H1 (cell line): ENCODE data around the gene MYMX. TPM values are rescaled to one million over a fixed set of nuclear protein-coding genes. Genes with fewer than 3 reads are reported as not detected.

Experiments
- CTCF ChIA-PET: fragments of 300-600 bp; sonication (Branson Sonifier 250); formaldehyde crosslinking; loops from one replicate; lab custom pipeline; 2021; ENCODE audit not compliant: partially characterized antibody; lab: Charles Lee
- POLR2A ChIA-PET: fragments of 300-600 bp; sonication (Branson Sonifier 250); formaldehyde crosslinking; loops from one replicate; lab custom pipeline; 2021; ENCODE audit warnings: inconsistent platforms; ENCODE audit not compliant: partially characterized antibody; lab: Charles Lee
- DNase-seq, 2 experiments: peaks; one replicate each; pipeline versions ENCODE4 v3.0.0 to v3.0.0-alpha.2; 2010 to 2022; ENCODE audit warnings: low spot score in 2 of 2, low read depth in 1 of 2, mixed read lengths in 1 of 2
- FAIRE-seq: peaks from 2 replicates; lab custom pipeline; 2011; peaks lifted over from hg19 to GRCh38; lab: Jason Lieb, UNC
- H2AFZ ChIP-seq: 2 replicates; pipeline ENCODE4 v1.8.1; 2012; ENCODE audit warnings: low read length, inconsistent platforms
- H2AK5ac ChIP-seq: 2 replicates; pipeline ENCODE4 v1.6.1; 2013; ENCODE audit warnings: low read depth, low read length
- H2BK120ac ChIP-seq: replicated peaks from 2 replicates; pipeline ENCODE3; 2013; ENCODE audit warnings: low read depth, low read length, inconsistent platforms
- H2BK12ac ChIP-seq: 2 replicates; pipeline ENCODE4 v1.6.1; 2013; ENCODE audit warnings: low read depth, low read length
- H2BK15ac ChIP-seq: 2 replicates; pipeline ENCODE4 v1.6.1; 2013; ENCODE audit warnings: low read length
- H2BK20ac ChIP-seq: 2 replicates; pipeline ENCODE4 v1.6.1; 2013; ENCODE audit warnings: low read length
- H2BK5ac ChIP-seq: 2 replicates; pipeline ENCODE4 v1.6.1; 2013; ENCODE audit warnings: low read depth, low read length
- H3K14ac ChIP-seq: 2 replicates; pipeline ENCODE4 v1.6.1; 2013; ENCODE audit warnings: inconsistent platforms; ENCODE audit not compliant: insufficient read length
- H3K18ac ChIP-seq: 2 replicates; pipeline ENCODE4 v1.6.1; 2013; ENCODE audit warnings: low read length; ENCODE audit errors: extremely low read depth
- H3K23ac ChIP-seq: 2 replicates; pipeline ENCODE4 v1.6.1; 2013; ENCODE audit warnings: inconsistent platforms; ENCODE audit not compliant: insufficient read length
- H3K23me2 ChIP-seq: 2 replicates; pipeline ENCODE4 v1.6.1; 2013; ENCODE audit warnings: low read depth, low read length
- H3K27ac ChIP-seq: 2 replicates; pipeline ENCODE4 v1.6.1; 2011; ENCODE audit warnings: low read depth, low read length, inconsistent platforms
- H3K27me3 ChIP-seq, 4 experiments: replicated peaks in 1 of 4; 1 replicate in 1 of 4; 2 replicates in 3 of 4; pipeline versions ENCODE4 v1.6.1 to v1.8.1; 2011 to 2013; ENCODE audit warnings: low read length in 3 of 4, mild to moderate bottlenecking in 3 of 4, inconsistent platforms in 2 of 4, mixed read lengths in 2 of 4, moderate library complexity in 1 of 4; ENCODE audit not compliant: control insufficient read depth in 3 of 4, insufficient read depth in 3 of 4; ENCODE audit errors: extremely low read depth in 1 of 4
- H3K36me3 ChIP-seq, 4 experiments: 2 replicates each; pipeline versions ENCODE4 v1.6.1 to v1.8.1; 2011 to 2013; ENCODE audit warnings: mild to moderate bottlenecking in 4 of 4, low read length in 3 of 4, moderate library complexity in 2 of 4, control low read depth in 1 of 4, inconsistent platforms in 1 of 4; ENCODE audit not compliant: insufficient read depth in 4 of 4, control insufficient read depth in 2 of 4
- H3K4ac ChIP-seq: replicated peaks from 2 replicates; pipeline ENCODE3; 2013; ENCODE audit warnings: low read length, low read depth, mixed read lengths, inconsistent platforms; ENCODE audit not compliant: insufficient read length
- H3K4me1 ChIP-seq, 4 experiments: replicated peaks in 1 of 4; 1 replicate in 1 of 4; 2 replicates in 3 of 4; pipeline versions ENCODE4 v1.6.1 to v1.8.1; 2011 to 2013; ENCODE audit warnings: low read length in 3 of 4, inconsistent platforms in 2 of 4, mixed read lengths in 1 of 4; ENCODE audit not compliant: insufficient read depth in 4 of 4, control insufficient read depth in 3 of 4
- H3K4me2 ChIP-seq, 2 experiments: 2 replicates each; pipeline versions ENCODE4 v1.6.1 to v1.8.1; 2011 to 2013; ENCODE audit warnings: low read depth in 2 of 2, low read length in 2 of 2, control low read depth in 1 of 2, inconsistent platforms in 1 of 2, mild to moderate bottlenecking in 1 of 2; ENCODE audit not compliant: insufficient read depth in 1 of 2
- H3K4me3 ChIP-seq, 4 experiments: fragments of 200-600, 300-600 bp in 1 of 4; sonication (generic), shearing (Covaris generic), sonication (Bioruptor Twin) in 1 of 4; 2 replicates each; pipeline versions ENCODE4 v1.5.1 to v1.8.1; 2011 to 2016; ENCODE audit warnings: low read length in 4 of 4, low read depth in 3 of 4, control low read depth in 2 of 4, inconsistent platforms in 2 of 4, mild to moderate bottlenecking in 2 of 4, mixed read lengths in 1 of 4, moderate library complexity in 1 of 4; ENCODE audit not compliant: insufficient read depth in 2 of 4; ENCODE audit errors: extremely low read depth in 1 of 4
- H3K56ac ChIP-seq: replicated peaks from 2 replicates; pipeline ENCODE3; 2013; ENCODE audit warnings: low read depth, mild to moderate bottlenecking, mixed read lengths, low read length, inconsistent platforms; ENCODE audit not compliant: insufficient read length
- H3K79me1 ChIP-seq: 2 replicates; pipeline ENCODE4 v1.6.1; 2013; ENCODE audit warnings: low read depth, low read length, control low read depth
- H3K79me2 ChIP-seq, 2 experiments: 2 replicates each; pipeline versions ENCODE4 v1.6.1 to v1.8.1; 2012 to 2013; ENCODE audit warnings: low read length in 2 of 2, mild to moderate bottlenecking in 2 of 2, inconsistent platforms in 1 of 2; ENCODE audit not compliant: insufficient read depth in 2 of 2, control insufficient read depth in 1 of 2
- H3K9ac ChIP-seq, 4 experiments: replicated peaks in 1 of 4; 1 replicate in 1 of 4; 2 replicates in 3 of 4; pipeline versions ENCODE4 v1.6.1 to v1.8.1; 2011 to 2013; ENCODE audit warnings: low read depth in 3 of 4, low read length in 3 of 4, control low read depth in 2 of 4, mild to moderate bottlenecking in 2 of 4, moderate library complexity in 2 of 4, inconsistent platforms in 1 of 4; ENCODE audit errors: extremely low read depth in 1 of 4
- H3K9me3 ChIP-seq, 2 experiments: 2 replicates each; pipeline versions ENCODE4 v1.6.1 to v1.8.1; 2012 to 2013; ENCODE audit warnings: mild to moderate bottlenecking in 2 of 2, moderate library complexity in 2 of 2, control low read depth in 1 of 2, inconsistent platforms in 1 of 2, low read depth in 1 of 2, low read length in 1 of 2, mixed read lengths in 1 of 2; ENCODE audit not compliant: insufficient read depth in 2 of 2
- H4K20me1 ChIP-seq, 2 experiments: replicated peaks in 1 of 2; 2 replicates each; pipeline versions ENCODE3 to v1.8.1; 2011 to 2013; ENCODE audit warnings: inconsistent platforms in 2 of 2, low read length in 2 of 2, mild to moderate bottlenecking in 1 of 2; ENCODE audit not compliant: insufficient read depth in 2 of 2, control insufficient read depth in 1 of 2
- H4K5ac ChIP-seq: 2 replicates; pipeline ENCODE4 v1.6.1; 2013; ENCODE audit warnings: low read length, low read depth, mixed read lengths, inconsistent platforms; ENCODE audit not compliant: insufficient read length
- H4K8ac ChIP-seq: 2 replicates; pipeline ENCODE4 v1.8.0; 2013; ENCODE audit warnings: mild to moderate bottlenecking, moderate library complexity, low read length, inconsistent platforms; ENCODE audit not compliant: insufficient read depth; ENCODE audit errors: extremely low read depth
- H4K91ac ChIP-seq: replicated peaks from 2 replicates; pipeline ENCODE3; 2013; ENCODE audit warnings: low read length, mixed read lengths, inconsistent platforms; ENCODE audit not compliant: insufficient read length
- EZH2 ChIP-seq: fragments of 200-600 bp; sonication (generic); IDR thresholded peaks from 2 replicates; pipeline ENCODE4 v1.7.1; 2012; ENCODE audit warnings: low read depth, mild to moderate bottlenecking, moderate library complexity, low read length, inconsistent platforms; ENCODE audit not compliant: severe bottlenecking
- FOSL1 ChIP-seq: IDR thresholded peaks from 2 replicates; pipeline ENCODE4 v1.6.1; 2011; ENCODE audit warnings: mild to moderate bottlenecking, low read depth, low read length, moderate library complexity; ENCODE audit not compliant: insufficient read depth
- JUND ChIP-seq: IDR thresholded peaks from 2 replicates; pipeline ENCODE4 v1.6.1; 2011; ENCODE audit warnings: mild to moderate bottlenecking, improper control_type of control experiment, low read length
- SIN3A ChIP-seq, 2 experiments: IDR thresholded peaks in 1 of 2; conservative IDR thresholded peaks in 1 of 2; 2 replicates each; pipeline ENCODE4 v1.6.1; 2011 to 2012; ENCODE audit warnings: low read length in 2 of 2, improper control_type of control experiment in 1 of 2, low read depth in 1 of 2, mild to moderate bottlenecking in 1 of 2
- WGBS, 2 experiments: shearing (Covaris generic) in 1 of 2; methylation state at CpG; one replicate each; pipeline versions ENCODE4 v1.1.6 to v1.1.7; 2013 to 2015; ENCODE audit warnings: low lambda C conversion rate in 2 of 2, mixed read lengths in 2 of 2, inconsistent platforms in 1 of 2, low coverage in 1 of 2, missing lambda C conversion rate in 1 of 2; ENCODE audit not compliant: insufficient replicate concordance in 2 of 2, insufficient coverage in 1 of 2, insufficient read length in 1 of 2; ENCODE audit errors: extremely low coverage in 1 of 2, missing lambda C conversion rate in 1 of 2; 5-methylcytosine and 5-hydroxymethylcytosine counted together
- polyA plus RNA-seq, 7 experiments: library from polyadenylated mRNA; depleted of rRNA in 3 of 7; stranded (reverse) in 5 of 7; unstranded in 2 of 7; fragments of >200 nt in 5 of 7; fragments of 200-250 nt in 2 of 7; gene quantifications; 1 replicate in 5 of 7; 2 replicates in 1 of 7; 4 replicates in 1 of 7; pipeline versions ENCODE4 v1.2.1 to v1.2.3, GENCODE V29; 2011 to 2013; ENCODE audit warnings: missing spikeins in 2 of 7, mixed read lengths in 2 of 7
- total RNA-seq: library from RNA; stranded (reverse); fragmentation: NEBNext Ultra II Directional; extraction: Animal tissue kit (Norgen Biotek cat#: 25700); gene quantifications from 2 replicates; pipeline ENCODE4 v1.2.1, GENCODE V29; 2021

The MYMX gene
- total and polyA plus RNA-seq, 2 of the 8 experiments (the other 6 are each of a cell fraction or from before 2014, with no cell fraction given): 4.7 to 6.9 TPM

- no peak overlapping the region for H3K14ac ChIP-seq
These were observed 10.5 kb downstream of the MYMX start for GRCh38 chr6:44227148-44227793.

More at GRCh38 chr6:44227148-44227793, 10.5 kb downstream of the MYMX start:
- Histone ChIP-seq H3K18ac (no peak overlapping the region), H3K4ac (no peak overlapping the region), H3K36me3 (peaks cover 20 to 41% (median 34%) of the 10 kb centered on the region in 4 experiments; a peak in 7 of 8 replicates), H3K79me1 (peaks cover 29% of the 10 kb centered on the region), H2BK20ac (no peak overlapping the region), H3K4me1 (peaks cover 14 to 35% (median 28%) of the 10 kb centered on the region in 4 experiments), H4K20me1 (peaks cover 30 to 43% of the 10 kb centered on the region in 2 experiments), H3K9me3 (no peaks in the 10 kb centered on the region), H3K79me2 (peaks cover 10 to 48% of the 10 kb centered on the region in 2 experiments; a peak in 3 of 4 replicates), H2BK120ac (no peak overlapping the region), H3K4me3 (no peak overlapping the region), H2BK5ac (no peak overlapping the region; the same call in 1 of the 2 replicates), H3K23ac (no peak overlapping the region), H4K5ac (no peak overlapping the region), H2BK12ac (no peak overlapping the region), H3K27me3 (no peaks in the 10 kb centered on the region), H2AFZ (no peak overlapping the region), H3K27ac (no peak overlapping the region), H3K56ac (no peak overlapping the region), H3K23me2 (peaks cover 16% of the 10 kb centered on the region), H2BK15ac (no peak overlapping the region), H3K9ac (no peak overlapping the region), H2AK5ac (no peak overlapping the region), H3K4me2 (peak overlapping the region; percentile 43 to 95; a peak in 2 of 4 replicates), H4K8ac (no peak overlapping the region; the same call in 1 of the 2 replicates), H4K91ac (no peak overlapping the region)
- FAIRE-seq (no peak), DNase-seq (no peak)
- ChIA-PET POLR2A (interaction anchor here (0.8 to 21.0 kb wide), 14 partner anchors 8 to 74 kb away, joined by 3 to 477 read pairs (median 5); partner anchors contain the start of genes HSP90AB1 and SLC35B2), CTCF (interaction anchor here (0.8 to 19.4 kb wide), 17 partner anchors 9 to 131 kb away, joined by 3 to 287 read pairs (median 4); partner anchors contain the start of genes HSP90AB1 and SLC35B2)
- 88% methylated on average over 7 of the region's 7 CpGs; no CpG with 5 or more reads in 1 of the 2 experiments for WGBS, 2 experiments
- TF ChIP-seq FOSL1: no peak
- TF ChIP-seq SIN3A (conservative IDR thresholded peaks at IDR 0.05 in 1 of 2, IDR thresholded peaks at IDR 0.05 in 1 of 2; ENCODE audit: low read depth in 1 of 2, low read length in 2 of 2): peak in 1 of 2 experiments; percentile 58; a peak in 1 of 4 replicates
- TF ChIP-seq EZH2: no peak
- TF ChIP-seq JUND: no peak
